ENCODE data around the gene PFKFB3.
"Not testable (repeated sequence)": the region's sequence is repeated elsewhere in the genome, so short reads cannot be mapped to it uniquely, and the experiment has no call there.

PFKFB3 gene

DNA sequence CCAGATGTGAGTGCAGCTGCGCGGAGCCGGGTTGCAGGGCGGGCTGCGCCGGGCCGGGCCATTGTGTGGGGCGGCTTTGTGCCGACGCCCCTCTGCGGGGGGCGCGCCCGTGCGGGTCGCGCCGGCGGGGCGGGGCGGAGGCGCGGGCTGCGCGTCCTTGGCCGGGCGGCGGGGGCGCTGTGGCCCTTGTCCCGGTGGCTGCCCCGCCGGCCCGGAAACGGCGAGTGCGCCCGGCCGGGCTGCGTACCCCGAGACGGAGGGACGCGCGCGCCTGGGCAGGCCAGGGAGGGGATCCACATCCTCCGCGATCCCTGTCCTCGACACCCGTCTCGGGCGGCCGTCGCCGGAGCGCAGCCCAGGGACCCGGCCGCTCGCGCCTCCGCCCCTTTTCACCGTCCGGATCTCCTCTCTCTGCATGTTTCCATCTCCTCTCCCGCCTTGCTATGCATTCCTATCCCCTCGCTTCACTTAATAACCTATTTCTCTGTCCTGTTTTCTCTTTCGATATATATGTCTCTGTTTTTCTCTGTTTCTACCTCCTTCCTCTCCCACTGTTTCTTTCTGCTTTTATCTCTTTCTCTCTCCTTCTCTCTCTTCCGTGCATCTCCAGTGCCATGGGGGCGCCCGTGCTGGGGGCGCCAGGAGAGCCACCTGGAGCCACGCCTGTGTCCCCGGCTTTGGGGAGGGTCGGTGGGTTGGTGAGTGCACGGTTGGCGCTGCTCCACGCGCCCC, 765 bp downstream of the PFKFB3 start:
- peak; percentile 30 for DNase-seq

DNA sequence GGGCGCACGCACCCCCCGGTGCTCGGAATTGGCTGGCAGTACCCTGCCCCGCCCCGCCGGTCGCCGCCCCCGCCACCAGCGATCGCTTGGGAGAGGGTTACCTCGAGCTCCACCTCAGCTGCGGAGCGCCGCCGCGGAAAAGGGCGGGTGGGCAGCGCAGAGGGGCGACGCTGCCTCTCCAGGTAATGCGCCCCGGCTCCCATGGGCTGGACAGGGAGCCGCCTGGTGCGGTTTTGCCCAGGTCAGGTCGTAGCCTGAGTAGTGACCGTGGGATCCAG, 1.3 kb downstream of the PFKFB3 start:
- DNase-seq = peak; percentile 37

DNA sequence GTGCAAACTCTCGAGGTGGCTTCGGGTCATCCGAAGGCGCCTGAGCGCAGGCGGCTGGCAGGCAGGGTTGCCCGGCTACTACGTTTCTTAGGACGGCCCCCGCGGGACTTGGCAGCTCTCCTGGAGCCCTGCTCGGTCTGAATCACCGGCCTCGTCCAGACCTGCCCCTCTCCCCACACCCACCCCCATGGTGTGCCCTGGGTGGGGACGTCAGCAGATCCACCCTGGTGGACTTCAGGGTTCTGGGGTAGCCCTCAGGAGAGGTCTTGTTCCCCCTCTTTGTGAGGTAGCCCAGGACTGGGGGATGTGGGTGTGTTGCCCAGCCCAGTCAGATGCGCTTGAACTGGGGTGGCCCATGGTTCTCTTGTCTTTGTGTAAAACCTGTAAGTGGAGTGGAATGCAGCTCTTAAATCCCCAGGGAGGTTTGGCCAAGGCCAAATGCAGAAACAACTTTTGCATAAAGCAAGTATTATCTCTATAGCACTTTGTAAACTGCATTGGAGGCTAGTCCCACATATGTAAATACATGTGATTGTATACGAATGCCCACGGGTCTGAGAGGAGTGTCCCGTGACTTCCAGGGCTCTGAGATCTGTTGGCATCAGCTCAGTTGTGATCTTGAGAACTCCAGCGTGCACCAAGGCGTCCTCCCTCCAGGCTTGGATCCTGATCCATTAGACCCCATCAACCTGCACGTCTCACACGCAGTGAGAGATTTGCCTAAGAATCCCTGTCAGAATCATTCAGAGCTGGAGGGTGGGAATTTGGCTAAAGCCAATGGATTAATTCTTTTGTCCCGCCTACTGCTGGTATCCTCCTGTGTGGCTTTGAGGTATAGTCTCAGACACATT, 1.8 kb downstream of the PFKFB3 start:
- DNase-seq = no peak

DNA sequence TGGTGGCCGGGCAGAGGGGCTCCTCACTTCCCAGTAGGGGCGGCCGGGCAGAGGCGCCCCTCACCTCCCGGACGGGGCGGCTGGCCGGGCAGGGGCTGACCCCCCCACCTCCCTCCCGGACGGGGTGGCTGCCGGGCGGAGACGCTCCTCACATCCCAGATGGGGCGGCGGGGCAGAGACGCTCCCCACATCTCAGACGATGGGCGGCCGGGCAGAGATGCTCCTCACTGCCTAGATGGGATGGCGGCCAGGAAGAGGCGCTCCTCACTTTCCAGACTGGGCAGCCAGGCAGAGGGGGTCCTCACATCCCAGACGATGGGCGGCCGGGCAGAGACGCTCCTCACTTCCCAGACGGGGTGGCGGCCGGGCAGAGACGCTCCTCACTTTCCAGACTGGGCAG, 3.8 kb downstream of the PFKFB3 start:
- not testable (repeated sequence) for DNase-seq

DNA sequence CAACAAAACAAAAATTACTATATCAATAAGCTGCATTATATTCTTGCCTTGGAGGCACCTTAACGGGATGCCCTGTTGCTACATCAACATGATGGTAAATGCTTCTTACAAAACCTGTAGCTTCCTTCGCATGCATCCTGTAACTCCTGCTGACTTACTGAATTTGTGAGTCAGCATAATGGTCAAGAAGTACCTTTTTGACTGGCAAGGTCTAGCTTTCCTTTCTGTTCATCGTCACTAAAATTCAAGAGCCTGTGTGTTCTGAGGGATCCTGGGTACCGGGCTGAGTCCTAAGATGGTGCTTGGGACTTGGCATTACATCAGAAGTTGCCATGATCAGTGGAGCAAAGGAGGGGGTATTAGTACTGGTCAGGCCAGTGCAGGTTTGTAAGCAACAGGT, 4.9 kb downstream of the PFKFB3 start:
- no peak for DNase-seq

DNA sequence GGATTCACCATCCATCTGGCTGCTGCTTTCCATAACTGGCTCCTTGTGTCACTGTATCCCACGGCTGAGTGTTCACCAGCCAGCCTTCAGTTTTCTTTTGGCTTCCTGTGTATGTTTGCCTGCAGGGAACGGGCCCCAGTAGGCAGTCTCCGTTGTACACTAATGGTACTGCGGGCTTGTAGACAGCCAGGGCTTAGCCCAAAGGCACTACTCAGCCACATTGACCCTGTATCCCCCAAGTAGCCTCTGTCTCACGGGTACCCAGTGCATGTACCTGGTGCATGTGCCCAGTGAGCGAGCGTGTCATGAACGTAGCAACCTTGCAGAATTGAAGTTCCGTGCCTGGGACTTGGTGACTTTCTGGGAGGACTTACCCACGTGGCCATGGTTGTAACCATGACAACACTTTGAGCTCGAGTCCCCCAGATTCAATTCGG, 6.1 kb downstream of the PFKFB3 start:
- DNase-seq = no peak

DNA sequence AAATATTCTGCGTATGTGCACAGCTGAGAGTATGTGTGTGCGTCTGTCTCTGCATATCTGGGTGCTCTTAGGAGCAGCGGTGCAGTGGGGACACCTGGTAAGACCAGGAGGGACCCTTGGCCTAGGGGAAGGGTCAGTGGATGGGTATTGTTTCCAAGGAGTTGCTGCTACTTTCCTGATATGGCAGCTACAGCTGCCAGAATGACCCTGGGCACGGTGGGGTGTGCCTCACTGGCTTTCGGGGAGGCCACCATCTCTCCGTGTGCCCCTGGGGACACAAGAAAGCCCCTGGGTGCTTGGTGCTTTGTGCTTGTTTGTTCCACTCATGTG, 8.6 kb downstream of the PFKFB3 start:
- DNase-seq = no peak

DNA sequence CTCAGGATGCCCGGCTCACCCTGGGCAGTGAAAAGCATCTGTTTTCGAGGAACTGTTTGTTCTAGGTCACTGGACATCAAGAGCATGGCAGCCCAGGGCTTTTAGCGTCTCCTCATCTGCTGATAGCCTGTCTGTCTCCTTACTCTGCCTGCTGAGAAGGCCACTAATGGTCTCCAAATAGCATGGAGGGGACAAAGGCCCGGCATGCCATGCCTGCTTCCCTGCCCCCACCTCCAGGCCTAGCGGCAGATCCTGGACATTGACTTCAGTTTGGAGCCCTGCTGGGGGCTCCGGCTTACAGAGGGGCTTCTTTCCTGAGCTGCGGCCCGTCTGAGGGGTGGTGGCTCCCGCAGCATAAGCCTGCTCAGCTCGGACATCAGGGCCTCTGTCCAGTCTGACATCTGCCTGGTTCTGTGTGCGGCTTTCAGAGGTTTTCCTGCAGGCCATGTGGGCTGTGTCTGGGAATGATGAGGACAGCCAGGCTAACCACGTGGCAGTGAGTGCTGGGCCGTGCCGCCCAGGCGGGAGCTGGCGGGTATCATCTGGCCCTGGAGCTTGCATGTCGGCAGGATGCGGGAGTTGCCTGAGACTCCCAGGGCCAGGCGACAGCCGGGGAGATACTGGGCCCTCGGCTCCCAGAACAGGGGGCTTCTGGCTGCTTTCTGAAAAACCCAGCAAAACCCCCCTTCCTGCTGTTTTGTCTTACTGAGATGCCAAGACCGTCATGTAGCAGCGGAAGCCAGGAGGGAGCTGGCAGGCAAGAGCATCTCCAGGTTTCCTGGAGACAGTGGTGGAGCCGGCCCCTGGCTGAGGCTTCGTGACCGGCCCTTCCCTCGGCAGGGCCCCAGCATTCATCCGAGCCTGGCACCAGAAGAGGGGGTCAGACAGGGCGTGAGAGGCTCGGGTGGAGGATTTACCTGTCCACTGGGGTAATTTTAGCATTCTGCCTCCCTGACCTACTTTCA, 9.2 kb downstream of the PFKFB3 start:
- DNase-seq = no peak

DNA sequence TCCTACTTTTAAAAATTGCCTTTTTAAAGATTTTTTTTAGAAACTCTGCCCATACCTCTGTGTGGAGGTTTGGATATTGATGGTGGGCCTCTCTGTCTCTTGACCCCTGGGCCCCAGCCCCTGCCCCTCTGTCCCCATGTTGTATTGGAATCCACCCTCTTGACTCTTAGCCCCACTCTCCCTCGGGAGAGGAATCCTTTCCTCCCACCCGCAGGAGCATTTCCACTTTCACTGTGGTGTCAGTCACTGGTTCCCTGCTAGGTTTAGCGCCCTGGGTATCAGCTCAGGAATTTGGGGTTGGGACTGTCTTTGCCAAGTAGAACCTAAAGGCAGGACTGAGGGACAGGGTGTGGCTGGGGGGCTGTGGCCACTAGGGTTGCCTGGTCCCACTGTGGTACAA, 10.1 kb downstream of the PFKFB3 start:
- no peak for DNase-seq

DNA sequence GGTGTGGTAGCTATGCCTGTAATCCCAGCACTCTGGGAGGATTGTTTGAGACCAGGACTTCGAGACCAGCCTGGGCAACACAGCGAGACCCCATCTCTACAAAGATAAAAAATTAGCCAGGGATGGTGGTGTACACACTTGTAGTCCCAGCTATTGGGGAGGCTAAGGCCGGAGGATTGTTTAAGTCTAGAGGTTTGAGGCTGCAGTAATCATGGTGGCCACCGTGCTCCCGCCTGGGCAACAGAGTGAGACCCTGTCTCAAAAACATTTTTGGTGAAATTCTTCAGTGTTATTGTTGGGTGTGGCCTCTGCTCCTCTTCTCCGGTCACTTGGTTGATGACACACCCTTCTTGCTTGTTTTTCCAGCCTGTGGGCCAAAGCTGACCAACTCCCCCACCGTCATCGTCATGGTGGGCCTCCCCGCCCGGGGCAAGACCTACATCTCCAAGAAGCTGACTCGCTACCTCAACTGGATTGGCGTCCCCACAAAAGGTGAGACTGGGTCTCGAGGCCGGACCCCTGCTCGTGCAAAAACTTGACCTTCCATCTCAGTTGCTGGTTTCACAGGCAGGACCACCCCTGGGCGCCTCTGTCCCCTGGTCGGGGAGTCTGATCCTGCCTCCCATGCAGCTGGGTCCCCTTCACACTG, 10.6 kb downstream of the PFKFB3 start:
- DNase-seq = no peak

DNA sequence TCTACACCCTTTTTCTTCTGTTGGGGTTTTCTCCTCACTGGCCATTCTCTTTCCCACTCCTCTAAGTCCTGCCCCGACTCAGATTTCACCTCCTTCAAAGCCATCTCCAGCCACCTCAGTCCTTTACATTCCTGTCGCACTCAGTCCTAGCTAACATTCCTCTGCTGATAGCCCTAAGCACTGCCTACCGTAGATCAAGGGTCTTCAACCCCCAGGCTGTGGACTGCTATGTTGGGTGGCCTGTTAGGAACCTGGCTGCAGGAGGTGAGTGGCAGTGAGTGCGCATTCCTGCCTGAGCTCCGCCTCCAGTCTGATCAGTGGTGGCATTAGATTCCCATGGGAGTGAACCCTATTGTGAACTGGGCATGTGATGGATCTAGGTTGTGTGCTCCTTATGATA, 11.2 kb downstream of the PFKFB3 start:
- no peak for DNase-seq

DNA sequence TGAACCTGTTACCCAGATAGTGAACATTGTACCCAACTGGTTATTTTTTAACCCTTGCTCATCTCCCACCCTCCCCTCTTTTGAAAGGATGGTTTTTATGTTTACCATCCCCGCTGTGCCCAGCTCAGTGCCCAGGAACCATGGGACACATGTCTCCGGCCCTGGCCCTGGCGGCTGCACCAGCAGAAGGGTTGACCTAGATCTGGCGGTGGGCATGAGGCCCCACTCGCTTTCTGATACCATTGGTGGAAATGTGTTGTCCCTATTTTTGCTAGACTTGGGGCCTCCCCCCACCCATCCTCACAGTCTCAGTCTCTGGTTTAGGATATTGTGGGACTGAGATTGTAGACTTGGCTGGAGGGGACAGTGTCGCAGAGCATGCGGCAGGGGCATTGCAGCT, 11.9 kb downstream of the PFKFB3 start:
- no peak for DNase-seq

DNA sequence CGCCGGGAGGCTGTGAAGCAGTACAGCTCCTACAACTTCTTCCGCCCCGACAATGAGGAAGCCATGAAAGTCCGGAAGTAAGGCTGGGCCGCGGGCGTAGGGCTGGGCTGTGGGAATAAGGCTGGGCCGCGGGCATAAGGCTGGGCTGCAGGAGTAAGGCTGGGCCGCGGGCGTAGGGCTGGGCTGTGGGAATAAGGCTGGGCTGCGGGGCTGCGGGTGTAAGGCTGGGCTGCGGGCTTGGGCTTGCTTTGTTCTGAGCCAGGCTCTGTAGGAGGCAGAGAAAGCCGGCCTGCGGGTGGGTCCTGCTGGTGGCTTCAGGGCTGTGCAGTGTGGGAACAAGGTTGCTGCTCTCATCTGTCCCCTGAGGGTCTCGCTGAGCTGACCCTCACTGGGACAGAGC, 12.5 kb downstream of the PFKFB3 start:
- no peak for DNase-seq

DNA sequence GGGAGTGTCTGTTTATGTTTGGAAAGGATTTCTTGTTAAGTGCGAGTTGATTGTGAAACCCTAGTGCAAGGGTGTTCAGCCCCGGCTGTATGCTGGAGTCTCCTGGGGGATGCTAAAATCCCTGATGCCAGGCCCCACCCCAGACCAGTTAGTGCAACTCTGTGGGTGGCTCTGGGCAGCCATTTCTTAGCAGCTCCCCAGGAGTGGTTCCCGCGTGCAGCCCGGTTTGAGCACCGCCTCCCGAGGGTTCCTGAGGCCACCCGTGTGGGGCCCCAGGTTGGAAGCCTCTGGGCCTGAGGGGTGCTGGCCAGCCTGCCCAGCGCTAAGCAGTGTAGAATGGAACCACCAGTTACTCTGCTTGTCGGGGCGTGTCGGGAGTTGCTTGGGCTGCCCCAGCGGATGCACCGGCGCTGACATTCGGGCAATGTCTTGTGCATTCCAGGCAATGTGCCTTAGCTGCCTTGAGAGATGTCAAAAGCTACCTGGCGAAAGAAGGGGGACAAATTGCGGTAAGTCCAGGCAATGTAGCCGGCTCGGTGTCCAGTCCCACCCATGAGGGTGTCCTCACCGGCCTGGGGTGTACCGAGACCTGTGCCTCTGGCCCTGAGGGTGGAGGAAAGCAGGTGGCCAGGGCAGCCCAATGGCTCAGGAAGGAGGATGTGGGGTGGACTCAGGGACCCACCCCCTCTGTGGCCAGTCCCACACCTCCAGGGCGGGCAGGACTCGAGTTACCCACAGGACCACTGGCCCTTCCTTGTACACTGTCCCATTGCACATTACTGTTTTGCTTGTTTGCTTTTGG, 13.2 kb downstream of the PFKFB3 start:
- DNase-seq = no peak

DNA sequence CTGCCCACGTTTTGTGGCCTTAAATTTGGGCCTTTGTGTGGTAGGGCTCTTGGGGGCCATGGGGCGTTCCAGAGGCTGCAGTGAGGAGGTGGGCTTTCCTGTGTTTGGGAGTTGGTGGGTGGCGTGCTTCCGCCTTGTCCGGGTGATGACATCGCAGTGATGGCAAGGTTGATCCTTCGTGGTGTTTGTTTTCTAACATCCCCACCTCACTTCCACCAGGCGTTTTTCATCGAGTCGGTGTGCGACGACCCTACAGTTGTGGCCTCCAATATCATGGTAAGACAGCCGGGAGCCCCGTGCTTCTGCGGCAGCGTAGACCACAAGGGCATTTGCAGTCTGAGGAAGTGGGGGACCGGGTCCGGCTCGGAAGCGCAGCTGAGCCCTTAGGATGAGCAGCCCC, 14.2 kb downstream of the PFKFB3 start:
- no peak for DNase-seq

DNA sequence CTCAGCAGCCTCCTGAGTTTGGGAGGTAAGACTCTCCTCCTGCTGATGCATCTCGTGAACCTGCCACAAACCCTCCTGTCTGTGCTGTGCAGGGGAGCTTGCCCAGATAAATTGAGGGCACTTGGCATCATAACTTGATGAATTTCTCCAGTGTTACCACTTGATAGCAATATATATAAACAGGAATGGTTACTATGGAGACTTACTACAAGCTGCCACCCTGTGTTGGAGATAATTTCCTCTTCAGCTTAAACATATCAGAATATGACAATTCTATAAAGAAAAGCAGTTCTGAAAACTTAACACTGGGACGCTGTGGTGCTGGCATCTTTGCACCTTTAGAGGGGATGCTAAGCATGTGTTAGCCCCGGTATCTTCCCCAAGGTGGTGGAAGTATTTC, 14.9 kb downstream of the PFKFB3 start:
- no peak for DNase-seq

DNA sequence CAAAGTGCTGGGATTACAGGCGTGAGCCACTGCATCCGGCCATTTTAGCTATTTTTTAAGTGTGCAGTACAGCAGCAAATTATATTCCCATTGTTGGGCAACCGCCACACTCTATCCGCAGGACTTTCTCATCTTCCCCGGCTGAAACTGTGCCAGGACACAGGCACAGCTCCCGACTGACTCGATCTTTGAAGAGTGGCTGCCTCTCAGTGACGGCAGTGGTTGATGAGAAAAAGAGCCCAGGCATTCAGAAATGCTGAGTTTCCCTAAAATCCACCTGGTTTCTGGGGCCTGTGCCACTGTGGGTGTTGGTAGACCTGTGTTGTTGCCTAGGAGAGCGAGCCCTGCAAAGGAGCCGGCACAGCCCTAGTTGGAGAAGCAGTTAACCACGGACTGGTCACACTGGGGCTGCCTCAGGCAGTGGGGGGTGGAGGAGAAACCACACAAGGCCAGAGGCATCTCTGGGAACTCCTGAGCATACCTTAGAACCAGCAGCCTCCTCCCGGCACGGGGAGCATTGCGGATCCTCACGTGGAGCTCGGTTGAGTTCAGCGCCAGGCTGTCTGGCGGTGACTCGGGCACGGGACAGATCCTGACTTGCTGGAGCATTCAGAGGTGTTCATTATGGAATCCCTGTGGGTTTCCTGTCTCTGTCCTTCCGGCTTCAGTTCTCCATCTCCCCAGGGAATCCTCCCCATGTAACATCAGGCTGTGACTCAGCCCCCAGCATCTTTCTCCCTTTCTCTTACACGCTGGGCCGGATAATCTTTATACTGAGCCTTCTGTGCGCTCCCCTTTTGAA, 16.2 kb downstream of the PFKFB3 start:
- no peak for DNase-seq

DNA sequence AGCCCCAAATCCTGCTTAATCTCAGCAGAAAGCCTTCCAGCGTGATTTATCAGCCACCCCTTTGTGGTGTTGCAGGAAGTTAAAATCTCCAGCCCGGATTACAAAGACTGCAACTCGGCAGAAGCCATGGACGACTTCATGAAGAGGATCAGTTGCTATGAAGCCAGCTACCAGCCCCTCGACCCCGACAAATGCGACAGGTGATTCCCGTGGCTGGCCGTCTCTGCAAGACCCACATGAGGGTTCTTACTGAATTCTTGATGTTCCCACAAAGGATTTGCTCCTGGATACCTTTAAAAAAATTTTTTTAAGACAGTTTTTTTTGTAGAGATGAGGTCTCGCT, 16.7 kb downstream of the PFKFB3 start:
- DNase-seq = no peak

DNA sequence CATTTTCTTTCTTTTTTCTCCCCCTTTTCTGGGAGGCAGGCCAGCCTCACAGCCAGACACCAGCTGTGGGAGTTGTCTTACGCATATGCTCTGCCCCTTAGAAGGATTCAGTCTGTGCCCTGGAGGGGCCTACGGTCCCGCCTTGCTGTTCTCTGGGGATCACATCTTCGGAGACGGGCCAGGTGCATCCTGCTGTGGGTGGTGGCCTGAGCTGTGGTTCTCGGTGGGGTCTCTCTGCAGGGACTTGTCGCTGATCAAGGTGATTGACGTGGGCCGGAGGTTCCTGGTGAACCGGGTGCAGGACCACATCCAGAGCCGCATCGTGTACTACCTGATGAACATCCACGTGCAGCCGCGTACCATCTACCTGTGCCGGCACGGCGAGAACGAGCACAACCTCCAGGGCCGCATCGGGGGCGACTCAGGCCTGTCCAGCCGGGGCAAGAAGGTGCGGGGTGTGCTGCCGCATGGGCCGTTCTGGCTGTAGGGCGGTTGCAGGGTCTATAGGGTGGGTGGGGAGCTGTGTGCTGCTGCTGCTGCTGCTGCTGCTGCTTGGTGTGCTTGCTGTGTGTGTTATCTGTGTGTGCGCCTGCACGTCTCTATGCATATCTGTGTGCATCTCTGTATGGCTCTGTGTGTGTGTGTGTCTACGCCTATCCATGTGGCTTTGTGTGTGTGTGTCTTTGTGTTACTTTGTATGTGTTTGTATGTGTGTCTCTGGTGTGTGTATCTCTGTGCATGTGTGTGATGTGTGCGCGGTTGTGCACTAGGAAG, 17.9 kb downstream of the PFKFB3 start:
- DNase-seq = no peak

DNA sequence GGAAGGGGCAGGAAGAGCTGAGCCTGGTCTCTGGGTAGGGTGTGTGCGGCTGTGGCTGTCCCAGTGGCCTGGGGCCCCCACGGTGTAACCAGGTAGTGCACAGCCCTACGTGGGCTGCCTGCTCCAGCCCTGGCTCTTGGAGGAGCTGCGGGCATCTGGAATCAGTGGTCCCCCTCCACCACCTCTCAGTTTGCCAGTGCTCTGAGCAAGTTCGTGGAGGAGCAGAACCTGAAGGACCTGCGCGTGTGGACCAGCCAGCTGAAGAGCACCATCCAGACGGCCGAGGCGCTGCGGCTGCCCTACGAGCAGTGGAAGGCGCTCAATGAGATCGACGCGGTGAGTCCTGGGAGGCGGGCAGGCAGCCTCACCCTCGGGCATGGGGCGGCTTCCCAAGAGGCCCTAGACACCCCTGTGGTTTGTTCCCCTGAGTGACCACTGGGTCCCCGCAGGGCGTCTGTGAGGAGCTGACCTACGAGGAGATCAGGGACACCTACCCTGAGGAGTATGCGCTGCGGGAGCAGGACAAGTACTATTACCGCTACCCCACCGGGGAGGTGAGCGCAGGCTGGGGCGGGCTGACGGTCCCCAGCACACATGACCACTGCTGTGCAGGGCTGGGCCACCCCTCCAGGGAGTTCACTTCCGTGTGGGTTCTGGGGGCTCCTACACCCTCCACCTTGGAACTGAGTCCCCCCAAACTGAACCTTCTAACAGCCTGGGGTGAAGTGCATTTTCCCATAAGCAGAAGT, 18.6 kb downstream of the PFKFB3 start:
- no peak for DNase-seq

All from effector CD4-positive, alpha-beta T cell (primary cell).